HG03066 (cell line): ENCODE data around the gene CAMK2A.

Source experiments
- ATAC-seq: cut with Tn5 transposase; IDR thresholded peaks from one replicate; pipeline ENCODE4 v1.9.1; 2021; ENCODE audit warnings: low read depth; ENCODE audit not compliant: unreplicated experiment

CAMK2A gene

GRCh38 chr5:150195736-150196485 lies 93.7 kb downstream of the CAMK2A start:
- ATAC-seq = no peak

GRCh38 chr5:150192462-150192861 lies 97.1 kb downstream of the CAMK2A start:
- no peak for ATAC-seq

- no peak for ATAC-seq
Measured at GRCh38 chr5:150190987-150191386, 98.6 kb downstream of the CAMK2A start.

GRCh38 chr5:150190503-150190979 lies 99.0 kb downstream of the CAMK2A start:
- ATAC-seq = no peak

GRCh38 chr5:150189728-150190502 lies 99.7 kb downstream of the CAMK2A start, which contains the start of gene SLC6A7:
Gene SLC6A7, plus strand, starts transcription at chr5:150190062. Its CDS starts 266 bp downstream, at chr5:150190328.
- no peak for ATAC-seq

- no peak for ATAC-seq
Measured at GRCh38 chr5:150189326-150189725, 100.2 kb downstream of the CAMK2A start.

GRCh38 chr5:150188146-150188842 lies 101.3 kb downstream of the CAMK2A start:
- no peak for ATAC-seq

- ATAC-seq = no peak
Measured at GRCh38 chr5:150186897-150187296, 102.7 kb downstream of the CAMK2A start.

- ATAC-seq = no peak
Measured at GRCh38 chr5:150186137-150186536, 103.4 kb downstream of the CAMK2A start.

- no peak for ATAC-seq
Measured at GRCh38 chr5:150184990-150185912, 104.3 kb downstream of the CAMK2A start.

GRCh38 chr5:150184006-150184405 lies 105.6 kb downstream of the CAMK2A start:
- ATAC-seq = no peak

- no peak for ATAC-seq
Measured at GRCh38 chr5:150183436-150183835, 106.1 kb downstream of the CAMK2A start.

- no peak for ATAC-seq
Measured at GRCh38 chr5:150182774-150183173, 106.8 kb downstream of the CAMK2A start.

- ATAC-seq = no peak
Measured at GRCh38 chr5:150181766-150182545, 107.6 kb downstream of the CAMK2A start.

- ATAC-seq = no peak
Measured at GRCh38 chr5:150181027-150181426, 108.5 kb downstream of the CAMK2A start.

GRCh38 chr5:150180241-150181026 lies 109.1 kb downstream of the CAMK2A start:
- ATAC-seq = no peak

GRCh38 chr5:150179019-150179620 lies 110.5 kb downstream of the CAMK2A start:
- ATAC-seq = no peak

- no peak for ATAC-seq
Measured at GRCh38 chr5:150178262-150178661, 111.3 kb downstream of the CAMK2A start.
